HG03565 (cell line): ENCODE measurements around the gene ZDHHC17.
"Not testable (repeated sequence)": the region's sequence is repeated elsewhere in the genome, so short reads cannot be mapped to it uniquely, and the experiment has no call there.

Experiments used
- ATAC-seq: cut with Tn5 transposase; IDR thresholded peaks from one replicate; pipeline ENCODE4 v1.9.1; 2021; ENCODE audit warnings: mild to moderate bottlenecking, moderate library complexity; ENCODE audit not compliant: unreplicated experiment

ZDHHC17 gene

DNA sequence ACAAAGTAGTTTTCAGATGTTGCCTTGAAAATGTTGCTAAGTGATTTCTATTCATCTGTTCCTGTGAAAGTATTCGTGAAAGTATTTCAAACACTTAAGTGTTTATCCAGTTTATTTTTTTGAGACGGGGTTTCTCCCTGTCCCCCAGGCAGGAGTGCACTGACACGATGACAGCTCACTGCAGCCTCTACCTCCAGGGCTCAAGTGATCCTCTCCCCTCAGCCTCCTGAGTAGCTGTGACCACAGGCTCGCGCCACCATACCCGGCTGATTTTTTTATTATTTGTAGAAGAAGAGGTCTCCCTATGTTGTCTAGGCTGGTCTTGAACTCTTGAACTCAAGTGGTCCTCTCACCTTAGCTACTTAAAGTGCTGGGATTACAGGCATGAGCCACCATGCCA is 1.7 kb downstream of the ZDHHC17 start:
- ATAC-seq: no peak

DNA sequence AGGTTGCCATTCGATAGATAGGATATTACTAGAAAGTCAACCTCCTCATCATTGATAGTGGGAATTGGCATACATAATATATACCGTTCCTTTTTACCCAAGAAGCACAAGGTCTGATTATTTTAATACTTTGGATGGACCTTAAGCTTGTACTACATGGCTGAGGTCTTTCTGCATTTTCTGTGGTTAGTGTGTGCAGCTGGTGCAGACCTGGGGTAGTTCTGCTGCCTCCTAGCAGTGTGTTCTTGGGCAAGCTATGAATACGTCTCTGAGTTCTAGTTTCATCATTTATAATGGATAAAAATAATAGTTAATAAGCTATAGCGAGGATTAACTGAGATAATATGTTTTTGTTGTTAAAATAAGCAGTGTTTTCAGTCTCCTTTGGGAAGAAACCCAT is 2.2 kb downstream of the ZDHHC17 start:
- ATAC-seq: no peak

DNA sequence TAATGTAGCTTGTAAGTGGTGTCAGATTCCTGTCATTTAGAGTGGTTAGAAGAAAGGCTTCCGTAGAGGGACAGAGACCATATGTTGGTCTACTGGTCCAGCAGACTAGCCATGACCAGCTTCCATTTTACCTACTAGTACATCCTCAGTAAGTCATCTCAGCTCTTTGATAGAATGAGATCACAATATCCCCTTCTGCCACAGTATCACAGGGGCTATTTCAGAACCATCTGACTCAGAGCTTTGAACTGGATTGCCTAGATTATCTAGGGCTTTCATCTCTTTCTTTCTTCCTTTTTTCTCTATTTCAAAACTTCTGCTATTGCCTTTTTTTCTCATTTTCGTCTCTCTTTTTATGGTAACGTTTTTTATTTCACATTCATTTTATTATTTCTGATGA is 4.7 kb downstream of the ZDHHC17 start:
- ATAC-seq: no peak

DNA sequence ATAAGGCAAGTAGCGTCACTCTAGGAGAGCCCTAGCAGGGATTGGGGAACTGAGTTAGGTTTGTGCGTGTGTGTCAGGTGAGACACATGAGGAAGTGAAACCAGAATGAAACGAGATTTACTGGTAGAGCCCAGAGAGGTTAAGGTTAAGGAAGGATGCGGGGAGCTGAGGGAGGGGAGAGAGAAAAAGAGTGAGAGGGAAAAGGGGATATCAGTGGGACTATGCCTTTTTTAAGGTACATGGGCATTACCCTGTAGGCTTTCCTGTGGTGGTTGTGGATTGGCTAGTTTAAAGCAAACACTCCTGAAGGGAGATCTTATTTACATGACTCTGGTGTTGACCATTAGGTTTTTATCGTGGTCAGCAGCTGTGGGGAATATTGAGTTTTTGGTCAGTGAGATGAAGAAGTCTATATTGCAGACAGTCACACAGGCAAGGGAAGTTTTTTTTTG is 13.9 kb downstream of the ZDHHC17 start:
- peak; percentile 100 for ATAC-seq

DNA sequence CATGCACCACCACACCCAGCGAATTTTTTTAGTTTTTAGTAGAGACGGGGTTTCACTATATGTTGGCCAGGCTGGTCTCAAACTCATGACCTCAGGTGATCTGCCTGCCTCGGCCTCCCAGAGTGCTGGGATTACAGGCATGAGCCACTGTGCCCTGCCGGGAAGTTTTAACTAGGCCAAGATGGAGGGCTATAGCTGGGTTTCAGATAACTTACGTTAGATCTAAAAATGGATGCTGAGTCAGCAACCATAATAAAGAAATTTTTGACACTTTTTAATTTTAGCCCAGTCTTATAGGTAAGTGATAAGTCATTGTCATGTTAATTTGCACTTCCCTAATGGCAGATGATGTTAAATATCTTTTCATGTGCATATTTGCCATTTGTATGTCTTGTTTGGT is 14.4 kb downstream of the ZDHHC17 start:
- ATAC-seq: no peak

DNA sequence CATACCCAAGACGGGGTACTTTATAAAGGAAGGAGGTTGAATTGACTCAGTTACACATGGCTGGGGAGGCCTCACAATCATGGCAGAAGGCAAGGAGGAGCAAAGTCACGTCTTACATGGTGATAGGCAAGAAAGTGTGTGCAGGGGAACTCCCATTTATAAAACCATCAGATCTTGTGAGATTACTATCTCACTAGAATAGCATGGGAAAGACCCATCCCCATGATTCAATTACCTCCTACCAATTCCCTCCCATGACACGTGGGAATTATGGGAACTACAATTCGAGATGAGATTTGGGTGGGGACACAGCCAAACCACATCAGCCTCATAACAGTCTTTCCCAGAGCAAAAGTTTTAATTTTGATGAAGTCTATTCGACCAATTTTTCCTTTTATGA is 15.4 kb downstream of the ZDHHC17 start:
- not testable (repeated sequence) for ATAC-seq

DNA sequence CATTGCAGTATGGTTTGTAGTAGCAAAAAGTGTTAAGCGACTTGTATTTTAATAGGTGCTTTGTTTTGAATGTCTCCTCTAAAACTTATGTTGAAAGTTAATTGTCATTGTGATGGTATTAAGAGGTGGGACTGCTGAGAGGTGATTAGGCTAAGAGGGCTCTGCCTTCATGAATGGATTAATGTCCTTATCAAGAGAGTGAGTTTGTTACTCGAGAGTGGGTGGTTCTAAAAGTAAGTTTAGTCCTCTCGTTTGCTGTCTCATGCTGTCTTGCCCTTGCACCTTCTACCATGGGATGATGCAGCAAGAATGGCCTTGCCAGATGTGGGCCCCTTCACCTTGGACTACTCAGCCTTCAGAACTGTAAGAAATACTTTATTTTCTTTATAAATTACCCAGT is 17.4 kb downstream of the ZDHHC17 start:
- ATAC-seq: no peak

DNA sequence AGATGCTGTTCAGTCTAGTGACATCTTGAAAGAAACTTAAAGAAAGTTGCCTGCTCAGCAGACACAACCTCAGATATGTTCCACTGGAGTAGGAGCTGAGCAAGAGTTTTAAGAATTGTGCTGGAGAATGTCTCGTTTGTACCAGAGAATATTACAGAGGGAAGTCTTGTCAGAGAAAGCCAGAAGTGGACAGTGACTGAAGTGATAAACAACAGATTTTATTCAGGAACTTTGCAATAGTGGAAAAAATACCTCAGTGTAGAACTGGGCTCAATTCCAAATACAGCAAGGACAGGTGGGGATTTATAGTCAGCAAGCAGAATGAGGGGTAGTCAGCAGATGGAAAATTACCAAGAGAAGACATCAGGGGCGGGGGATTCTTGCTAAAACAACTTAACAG is 18.6 kb downstream of the ZDHHC17 start:
- no peak for ATAC-seq

DNA sequence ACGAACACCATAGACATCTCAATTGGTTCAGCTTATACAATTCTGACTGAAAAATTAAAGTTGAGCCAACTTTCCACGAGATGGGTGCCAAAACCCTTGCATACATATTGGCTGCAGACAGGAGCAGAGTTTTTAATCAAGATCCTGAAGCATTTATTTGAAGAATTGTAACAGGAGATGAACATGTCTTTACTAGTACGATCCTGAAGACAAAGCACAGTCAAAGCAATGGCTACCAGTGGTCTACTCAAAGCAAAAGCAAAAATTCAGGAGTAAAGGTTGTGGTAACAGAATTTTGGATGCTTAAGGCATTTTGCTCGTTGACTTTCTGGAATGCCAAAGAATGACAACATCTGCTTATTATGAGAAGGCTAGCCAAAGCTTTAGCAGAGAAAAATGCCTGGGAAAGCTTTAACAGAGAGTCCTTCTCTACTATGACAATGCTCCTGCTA is 20.7 kb downstream of the ZDHHC17 start:
- ATAC-seq: no peak

DNA sequence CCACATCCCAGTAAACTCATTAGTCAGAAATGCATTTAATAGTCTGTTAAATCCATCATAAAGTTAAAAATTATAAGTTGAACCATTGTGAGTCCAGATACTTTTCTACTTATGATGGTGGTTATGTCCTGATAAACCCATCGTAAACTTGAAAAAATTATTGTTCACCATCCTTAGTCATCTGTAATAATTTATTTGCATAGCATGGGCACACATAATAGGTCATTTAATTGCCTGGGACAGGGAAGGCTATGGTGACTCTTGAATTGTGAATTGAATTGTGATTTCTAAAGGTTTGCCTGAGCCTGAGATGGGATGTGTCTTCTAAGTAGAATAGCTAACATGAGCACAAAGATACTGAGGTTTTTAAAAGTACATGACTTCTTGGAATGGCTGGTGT is 21.5 kb downstream of the ZDHHC17 start:
- no peak for ATAC-seq

DNA sequence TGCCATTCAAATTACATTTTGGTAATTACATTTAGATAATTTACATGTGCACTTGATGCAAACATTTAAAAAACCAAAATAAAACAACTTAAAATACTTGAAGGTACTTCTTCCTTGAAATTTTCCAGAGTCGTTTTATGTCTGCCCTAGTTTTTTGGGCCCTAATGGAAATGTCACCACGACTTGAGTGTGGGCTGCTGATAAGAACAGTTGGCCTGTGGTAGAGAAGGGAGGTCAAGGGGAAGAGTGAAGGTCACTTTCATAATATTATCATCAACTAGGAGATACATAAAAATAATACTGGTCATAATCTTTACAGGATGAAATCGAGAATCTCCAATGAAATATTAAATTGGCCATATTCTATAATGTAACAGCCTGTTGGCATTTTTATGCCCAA is 23.1 kb downstream of the ZDHHC17 start:
- ATAC-seq: no peak

DNA sequence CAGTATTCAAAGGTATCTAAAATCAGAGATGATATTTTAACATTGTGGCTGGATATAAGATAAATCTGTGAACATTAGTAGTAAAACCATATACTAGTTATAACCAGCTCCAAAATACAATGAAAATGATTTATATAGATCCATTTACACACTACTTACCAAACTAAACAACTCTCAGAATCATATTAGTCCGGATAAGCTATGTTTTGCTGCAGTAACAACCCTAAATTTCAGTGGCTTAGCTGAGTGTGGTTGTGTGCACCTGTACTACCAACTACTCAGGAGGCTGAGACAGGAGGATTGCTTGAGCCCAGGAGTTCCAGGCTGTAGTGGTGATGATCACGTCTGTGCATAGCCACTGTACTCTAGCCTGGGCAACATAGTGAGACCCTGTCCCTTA is 23.8 kb downstream of the ZDHHC17 start:
- ATAC-seq: no peak

DNA sequence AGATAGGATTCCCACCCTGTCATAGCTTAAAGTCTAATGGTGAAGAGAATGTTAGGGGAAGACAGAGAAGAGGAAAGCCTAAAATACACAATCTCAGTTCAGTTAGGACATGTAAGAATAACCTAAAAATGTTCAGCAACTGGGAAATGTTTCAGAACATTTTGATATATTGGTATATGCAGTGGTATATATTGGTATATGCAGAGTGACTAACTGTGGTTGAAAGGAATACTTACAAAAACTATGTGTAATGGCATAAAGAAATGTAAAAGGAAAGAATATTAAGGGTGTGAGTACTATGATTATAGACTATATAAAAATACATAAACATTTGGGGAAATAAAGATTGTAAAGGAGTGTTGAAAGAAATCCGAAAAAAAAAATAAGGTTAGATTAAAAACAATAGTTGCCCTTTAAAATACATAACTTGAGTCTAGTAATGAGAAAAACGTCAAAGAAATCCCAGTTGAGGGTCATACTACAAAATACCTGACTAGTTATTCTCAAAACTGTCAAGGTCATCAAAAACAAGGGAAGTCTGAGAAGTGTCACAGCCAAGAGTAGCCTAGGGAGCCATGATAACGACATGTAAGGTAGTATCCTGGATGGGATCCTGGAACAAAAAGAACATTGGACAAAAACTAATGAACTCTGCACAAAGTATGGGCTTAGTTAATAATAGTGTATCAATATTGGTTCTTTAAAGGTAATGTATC is 25.6 kb downstream of the ZDHHC17 start:
- no peak for ATAC-seq

DNA sequence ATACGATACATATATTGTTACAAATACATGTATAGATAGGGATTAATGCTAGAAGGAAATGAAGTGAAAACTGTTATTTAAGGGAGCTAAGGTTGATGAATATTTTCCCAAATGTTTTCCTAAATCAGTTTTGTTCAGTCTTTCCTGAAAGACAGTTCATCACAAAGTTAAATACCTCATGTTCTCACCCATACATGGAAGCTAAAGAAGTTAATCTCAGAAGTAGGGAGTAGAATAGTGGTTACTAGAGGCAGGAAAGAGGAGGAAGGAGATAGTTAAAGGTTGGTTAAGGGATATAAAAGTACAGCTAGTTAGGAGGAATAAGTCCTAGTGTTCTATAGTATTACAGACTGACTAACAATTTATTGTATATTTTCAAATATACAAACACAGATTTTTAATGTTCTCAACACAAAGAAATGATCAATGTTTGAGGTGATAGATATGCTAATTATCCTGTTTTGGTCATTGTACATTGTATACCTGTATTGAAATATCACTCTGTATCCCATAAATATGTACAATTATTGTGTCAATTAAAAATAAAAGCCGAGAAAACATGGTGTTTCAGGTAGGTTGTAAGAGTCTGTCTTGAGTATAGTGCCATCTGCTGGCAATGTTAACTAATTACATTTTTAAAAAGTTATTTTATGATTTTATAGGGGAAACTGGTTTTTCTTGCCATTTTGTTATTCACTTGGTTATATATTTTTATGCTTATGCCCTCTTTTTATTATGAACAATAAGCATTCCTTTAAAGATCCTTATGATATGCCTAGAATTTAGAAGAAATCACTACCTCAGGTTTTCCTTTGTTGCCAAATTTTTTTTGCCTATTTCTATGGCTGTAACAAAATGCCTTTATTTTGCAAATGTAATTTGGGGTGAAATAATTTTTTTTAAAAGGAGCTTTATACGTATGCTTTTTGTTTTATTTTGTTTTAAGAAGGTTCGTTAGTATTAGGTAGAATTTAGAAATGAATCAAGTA is 26.9 kb downstream of the ZDHHC17 start:
- no peak for ATAC-seq

DNA sequence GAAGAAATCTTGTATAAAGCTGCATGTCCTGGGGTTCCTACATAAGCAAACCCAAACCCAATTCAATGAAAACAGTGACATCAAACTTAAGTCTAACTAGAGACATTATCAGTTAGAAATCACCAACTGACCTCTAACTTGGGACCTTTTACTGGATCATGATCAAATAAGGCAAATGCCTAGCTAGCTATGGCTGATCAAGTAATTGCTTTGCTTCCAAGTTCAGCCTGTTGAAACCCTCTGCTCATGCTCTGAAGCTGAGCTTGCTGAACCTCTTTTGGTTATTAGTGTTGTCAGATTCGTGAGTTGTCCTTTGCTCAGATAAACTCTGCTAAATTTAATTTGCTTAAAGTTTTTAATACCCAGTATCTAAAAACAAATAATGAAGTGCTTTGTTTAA is 28.9 kb downstream of the ZDHHC17 start:
- no peak for ATAC-seq

DNA sequence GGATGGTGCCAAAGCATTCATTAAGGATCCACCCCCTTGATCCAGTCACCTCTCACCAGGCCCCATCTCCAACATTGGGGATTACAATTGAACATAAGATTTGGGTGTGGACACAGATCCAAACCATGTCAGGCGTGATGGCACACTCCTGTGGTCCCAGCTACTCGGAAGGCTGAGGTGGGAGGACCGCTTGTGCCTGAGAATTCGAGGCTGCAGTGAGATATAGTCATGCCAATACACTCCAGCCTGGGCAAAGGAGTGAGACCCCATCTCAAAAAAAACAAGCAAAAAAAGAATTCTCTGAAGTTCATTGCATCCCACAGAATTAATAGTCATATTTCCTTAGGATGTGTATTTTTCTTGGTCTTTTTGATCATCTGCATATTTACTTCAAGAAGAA is 34.9 kb downstream of the ZDHHC17 start:
- ATAC-seq: no peak

DNA sequence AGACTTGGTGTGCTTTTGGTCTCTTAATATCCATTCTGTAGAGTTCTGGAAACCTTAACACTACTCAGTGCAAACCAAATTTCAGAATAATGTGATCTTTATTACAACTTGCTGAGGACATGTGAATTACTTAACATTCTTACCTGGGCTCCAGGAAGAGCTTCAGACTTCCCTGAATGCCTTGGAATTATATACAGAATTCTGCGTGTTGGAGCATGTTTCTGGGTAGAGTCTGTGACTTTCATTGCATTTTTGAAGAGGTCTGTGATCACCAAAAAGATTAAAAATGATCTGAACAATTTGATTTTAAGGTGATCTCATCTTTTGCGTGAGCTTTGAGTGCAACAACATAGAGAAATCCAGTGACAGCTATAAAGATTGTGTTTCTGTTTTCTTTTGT is 35.4 kb downstream of the ZDHHC17 start:
- no peak for ATAC-seq

DNA sequence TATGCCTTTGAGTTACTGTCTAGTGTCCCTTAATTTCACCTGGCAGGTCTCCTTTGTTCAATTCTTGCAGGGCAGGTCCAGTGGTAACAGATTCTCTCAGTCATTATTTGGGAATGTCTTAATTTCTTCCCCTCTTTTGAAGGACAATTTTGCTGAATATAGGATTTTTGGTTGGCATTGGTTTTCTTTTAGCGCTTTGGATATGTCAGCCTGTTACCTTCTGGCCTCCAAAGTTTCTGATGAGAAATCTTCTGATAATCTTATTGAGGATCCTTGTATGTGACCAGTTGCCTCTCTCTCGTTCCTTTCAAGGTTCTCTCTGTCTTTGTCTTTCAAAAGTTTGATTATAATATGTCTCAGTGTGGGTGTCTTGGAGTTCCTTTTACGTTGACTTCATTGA is 38.1 kb downstream of the ZDHHC17 start:
- no peak for ATAC-seq

DNA sequence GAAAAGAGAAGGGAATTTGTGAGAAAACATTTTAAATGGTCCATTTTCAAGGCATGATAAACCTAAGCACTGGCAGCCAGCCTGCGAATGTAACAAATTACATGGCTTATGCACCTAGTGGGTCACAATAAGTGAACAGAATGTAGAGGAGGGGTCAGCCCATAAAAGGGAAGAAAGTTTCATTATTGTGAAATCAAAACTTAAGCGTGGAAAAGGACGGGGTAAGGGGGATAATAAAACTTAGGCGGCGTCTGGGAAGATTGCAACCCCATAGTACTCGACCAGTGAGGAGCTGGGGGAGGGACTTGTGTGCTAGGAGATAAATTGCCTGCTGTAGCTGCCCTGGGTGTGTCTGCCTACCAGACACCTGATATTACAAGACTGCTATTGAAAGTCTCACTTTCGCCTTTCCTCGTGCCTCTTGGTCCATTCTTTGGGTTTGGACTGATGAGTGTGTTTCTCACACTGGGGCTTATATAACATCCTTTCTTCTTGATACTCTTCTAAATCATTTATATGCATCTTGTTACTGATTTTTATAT is 40.6 kb downstream of the ZDHHC17 start:
- ATAC-seq: no peak

DNA sequence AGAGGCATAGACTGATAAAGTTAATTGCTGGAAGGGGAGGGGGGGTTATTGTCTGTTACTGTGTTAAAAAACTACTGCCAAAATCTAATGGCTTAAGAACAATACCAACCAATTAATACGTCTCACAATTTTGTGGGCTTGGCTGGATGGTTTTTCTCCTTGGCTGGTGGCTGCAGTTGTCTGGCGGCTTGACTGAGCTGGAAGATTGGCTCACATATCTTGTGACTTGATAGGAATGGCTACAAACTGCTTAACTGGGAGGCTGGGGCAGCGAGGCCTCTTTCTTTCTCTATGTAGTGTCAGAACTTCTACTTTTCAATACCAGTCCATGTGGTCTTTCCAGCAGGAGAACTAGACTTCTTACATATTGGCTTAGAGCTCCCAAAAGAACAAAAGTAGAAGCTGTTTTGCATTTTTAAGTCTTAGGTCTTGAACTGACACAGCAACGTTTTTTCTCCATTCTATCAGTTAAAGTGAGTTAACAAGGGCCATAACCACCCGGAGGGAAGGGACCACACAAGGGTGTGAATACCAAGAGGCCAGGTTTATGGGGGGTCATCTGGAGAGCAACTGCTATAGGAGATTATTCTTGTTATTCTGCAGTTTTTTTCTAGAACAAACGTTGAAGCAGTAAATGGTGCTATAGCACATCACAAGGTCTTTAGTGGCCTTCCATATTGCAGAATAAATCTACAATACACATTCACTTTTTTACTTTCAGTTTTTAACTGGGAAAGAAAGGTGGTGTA is 46.9 kb downstream of the ZDHHC17 start:
- no peak for ATAC-seq

DNA sequence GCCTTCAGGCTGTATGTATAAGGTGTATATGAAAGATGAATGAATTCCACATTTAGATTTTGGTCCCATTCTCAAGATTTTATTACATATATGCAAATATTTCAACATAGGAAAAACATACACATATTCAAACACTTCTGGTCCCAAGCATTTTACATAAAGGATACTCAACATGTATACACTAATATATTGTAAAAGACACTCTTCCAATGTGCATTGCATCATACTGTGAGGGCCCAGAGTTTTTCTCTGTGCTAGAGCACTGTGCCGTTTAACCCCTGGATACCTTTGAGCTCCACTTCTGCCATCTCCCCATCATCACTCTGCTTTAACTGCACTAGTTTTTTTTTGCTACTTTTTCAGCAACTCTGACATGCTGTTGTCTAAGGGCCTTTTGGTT is 48.1 kb downstream of the ZDHHC17 start:
- no peak for ATAC-seq
